ENCODE results near the gene LRRK2.
"Not testable (repeated sequence)": the region's sequence is repeated elsewhere in the genome, so short reads cannot be mapped to it uniquely, and the experiment has no call there.

The LRRK2 gene

DNA sequence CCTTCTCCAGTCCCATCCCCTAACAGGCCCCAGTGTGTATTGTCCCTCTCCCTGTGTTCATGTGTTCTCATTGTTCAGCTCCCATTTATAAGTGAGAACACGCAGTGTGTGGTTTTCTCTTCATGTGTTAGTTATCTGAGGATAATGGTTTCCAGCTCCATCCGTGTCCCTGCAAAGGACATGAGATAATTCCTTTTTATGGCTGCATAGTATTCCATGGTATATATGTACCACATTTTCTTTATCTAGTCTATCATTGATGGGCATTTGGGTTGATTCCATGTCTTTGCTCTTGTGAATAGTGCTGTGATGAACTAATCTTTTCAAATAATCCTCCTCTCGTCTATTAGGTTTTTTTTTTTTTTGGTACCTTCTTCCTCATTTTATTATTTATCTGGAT lies 25.9 kb downstream of the LRRK2 start:
- not testable (repeated sequence) for DNase-seq

DNA sequence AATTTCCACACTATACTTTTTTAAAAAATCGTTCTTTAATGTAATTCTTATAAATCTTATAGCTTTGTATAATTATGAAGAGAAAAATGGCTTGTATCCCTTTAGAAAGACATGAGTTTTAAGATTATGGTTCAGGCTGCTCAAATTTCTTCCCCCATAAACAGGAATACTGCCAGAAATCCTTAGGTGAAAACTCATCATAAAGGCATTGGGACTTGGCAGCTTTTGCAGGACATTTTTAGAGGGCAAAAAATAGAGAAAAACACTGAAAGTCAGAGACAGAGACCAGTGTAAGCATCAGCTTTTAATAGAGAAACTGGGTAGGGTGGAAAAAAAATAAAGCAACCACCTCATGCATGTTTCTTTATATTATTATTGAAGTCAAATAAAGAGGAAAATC lies 29.1 kb downstream of the LRRK2 start:
- DNase-seq, result no peak

DNA sequence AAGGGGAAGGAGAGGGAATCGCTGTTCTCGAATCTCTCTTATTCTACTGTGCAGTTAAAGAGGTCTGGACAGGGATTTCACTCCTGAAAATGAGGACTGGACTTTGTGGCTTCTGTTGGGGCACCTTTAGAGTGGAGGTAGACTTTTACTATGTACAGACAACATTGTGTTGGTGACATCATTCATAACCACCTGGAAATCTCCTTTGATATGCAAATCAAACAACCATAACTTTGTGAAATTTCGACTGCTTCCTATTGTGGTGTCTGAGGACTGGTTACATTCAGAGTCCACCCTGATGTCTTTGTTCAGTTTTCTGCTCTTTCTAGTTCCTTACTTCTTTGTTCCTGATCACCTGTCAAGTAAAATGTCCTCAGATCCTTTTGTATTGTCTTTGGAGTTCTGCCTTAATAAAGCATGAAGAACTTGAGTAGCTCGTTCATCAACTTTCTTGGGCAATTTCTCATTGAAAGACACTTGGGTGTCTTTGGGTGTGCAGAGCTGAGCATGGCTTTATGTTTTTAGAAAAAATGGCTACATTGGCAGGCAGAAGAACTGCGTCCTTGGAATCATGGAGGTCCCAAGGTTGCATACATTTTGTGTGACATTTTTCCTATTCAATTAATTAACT lies 29.8 kb downstream of the LRRK2 start:
- DNase-seq, result no peak

DNA sequence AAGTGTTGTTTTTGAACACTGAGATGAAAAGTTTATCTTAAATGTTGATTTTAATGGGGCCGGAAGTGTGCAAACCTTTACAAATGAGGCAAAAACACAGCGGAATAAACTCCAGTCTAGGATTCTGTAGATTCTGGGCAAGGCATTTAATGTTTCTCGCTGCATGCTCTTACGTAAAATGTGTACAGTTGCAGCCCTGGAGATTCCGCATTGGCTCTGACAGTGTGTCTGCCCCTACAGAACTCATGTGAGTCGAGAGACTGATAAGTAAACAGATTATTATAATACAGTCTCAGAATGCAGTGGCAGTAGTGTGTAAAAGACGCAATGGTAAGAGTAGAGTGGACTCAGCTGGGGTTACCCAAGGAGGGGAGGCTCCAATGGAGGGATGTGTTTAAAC lies 33.6 kb downstream of the LRRK2 start:
- no peak for DNase-seq

DNA sequence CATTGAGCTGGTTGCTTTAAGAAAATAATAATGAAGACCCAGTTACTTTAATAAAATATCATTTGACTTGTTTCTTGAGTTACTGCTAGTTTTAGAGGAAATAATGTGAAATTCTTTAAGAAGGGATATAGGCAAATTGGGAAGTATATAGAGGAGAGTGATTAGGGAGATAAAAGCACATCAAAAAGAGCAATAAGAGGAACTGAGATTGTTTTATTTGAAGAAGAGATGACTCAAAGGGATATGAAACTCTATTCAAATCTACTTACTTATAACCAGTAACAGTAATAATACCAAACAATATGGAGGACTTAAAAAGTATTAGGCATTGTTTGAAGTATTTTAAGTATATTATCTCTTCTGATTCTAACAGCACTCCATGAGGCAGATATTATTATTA lies 37.1 kb downstream of the LRRK2 start:
- no peak for DNase-seq

DNA sequence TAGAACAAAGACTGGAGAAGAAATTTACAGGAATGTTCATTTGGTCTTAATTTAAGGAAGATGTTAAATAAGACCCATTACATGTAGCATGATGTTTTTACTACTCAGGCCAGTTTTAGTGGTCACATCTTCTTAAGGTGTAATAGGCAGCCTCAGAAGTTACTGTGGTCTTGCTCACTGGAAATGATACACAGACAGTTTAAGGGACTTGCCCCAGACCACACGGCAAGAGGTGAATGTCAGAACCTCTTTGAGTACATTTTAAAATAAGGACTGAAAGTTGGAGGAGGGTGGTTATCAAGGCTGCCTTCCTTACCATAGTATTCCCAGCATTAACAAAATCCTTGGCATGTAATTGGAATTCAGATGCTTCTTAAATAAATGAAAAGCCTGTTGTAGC lies 37.9 kb downstream of the LRRK2 start:
- DNase-seq, result no peak

DNA sequence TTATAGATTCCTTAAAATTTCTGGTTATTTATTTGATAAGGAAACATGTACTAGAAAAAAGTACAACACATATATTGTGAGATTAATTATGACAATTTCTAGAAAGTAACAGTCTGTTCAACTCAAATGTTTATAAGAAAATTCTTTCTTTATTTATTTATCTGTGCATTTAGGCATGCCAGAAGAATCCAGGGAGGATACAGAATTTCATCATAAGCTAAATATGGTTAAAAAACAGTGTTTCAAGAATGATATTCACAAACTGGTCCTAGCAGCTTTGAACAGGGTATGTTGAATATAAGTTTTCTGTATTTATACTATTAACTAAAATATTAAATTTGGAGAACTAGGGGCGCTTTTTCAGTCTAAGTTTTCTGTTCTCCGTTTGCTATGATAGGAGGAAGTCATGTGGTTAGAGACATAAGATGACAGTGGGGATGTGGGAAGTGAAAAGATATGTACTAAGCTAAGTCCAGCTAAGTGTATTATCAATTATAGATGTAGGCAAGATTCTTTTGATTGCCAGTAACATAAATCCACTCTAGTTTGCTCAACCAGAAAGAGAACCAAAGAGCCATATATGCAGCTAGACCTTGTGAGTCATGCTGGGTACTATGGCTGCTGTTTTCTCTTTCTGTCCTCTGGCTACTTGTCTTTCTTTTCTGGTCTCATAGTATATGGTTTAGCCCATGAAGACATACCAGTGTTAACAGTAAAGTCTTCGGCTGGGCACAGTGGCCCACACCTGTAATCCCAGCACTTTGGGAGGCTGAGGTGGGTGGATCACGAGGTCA lies 39.0 kb downstream of the LRRK2 start:
- DNase-seq, result no peak

DNA sequence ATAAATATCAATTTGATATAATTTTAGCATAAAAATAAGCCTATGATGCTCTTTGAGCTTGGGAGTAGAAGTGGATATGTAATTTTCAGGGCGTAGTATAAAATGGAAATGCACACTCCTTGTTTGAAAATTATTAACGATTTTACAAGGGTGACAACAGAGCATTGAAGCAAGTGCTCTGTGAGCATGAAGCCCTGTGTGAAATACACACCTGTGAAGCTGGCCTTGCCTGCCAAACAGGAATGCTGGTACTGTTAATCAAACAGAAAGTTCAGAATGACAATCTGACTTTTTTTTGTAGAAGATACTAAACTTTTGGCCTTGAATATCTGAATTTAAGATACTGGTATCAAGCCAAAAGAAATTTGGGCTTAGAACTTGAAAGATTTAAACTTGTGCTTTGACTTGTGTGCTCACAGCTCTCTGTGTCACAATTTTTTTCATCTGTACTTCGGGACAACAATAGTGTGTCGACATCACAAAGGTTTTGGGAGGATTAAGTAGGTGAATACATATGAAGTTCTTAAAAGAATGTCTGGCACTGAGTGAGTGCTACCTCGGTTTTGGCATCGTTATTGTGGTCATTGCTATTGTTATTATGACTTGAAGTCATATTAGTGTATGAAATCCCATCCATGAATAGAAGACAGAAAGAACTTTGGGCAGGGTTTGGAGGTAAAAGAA lies 47.3 kb downstream of the LRRK2 start:
- DNase-seq, result no peak

DNA sequence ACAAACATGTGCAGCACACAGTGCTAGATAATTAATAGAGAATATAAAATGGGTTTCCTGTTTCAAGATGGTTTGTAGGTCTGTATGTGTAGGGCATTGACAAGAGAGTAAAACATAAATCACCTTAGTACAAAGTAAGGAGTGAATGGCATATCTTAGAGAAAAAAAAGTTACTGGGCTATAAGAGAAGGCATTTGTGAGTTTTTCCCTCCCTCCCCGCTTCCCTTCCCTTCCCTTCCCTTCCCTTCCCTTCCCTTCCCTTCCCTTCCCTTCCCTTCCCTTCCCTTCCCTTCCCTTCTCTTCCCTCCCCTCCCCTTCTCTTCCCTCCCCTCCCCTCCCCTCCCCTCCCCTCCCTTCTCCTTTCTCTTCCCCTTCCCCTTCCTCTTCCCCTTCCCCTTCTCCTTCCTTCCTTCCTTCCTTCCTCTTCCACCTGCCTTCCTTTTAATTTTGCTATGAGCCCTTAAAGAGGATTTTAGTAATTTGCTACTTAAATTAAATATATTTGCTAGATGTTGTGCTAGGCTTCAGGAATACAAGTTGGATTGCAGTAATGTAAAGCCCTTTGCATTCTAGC lies 57.1 kb downstream of the LRRK2 start:
- no peak for DNase-seq

DNA sequence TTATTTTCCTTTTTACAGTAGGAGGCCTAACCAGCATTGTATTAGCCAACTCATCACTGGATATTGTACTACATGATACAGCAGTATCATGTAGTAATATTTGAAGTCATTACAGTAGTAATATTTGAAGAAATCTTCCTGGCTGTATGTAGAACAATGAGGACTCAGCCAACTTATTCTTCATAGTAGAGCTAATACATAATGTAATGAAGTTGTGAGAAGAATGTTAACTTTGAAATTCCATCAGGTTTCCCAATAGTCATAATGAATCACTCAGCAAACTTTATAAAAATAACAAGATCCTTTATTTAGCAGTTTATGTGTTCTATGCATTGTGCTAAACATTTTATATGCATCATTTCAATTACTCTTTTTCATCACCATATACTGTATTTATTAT lies 61.8 kb downstream of the LRRK2 start:
- DNase-seq, result no peak

DNA sequence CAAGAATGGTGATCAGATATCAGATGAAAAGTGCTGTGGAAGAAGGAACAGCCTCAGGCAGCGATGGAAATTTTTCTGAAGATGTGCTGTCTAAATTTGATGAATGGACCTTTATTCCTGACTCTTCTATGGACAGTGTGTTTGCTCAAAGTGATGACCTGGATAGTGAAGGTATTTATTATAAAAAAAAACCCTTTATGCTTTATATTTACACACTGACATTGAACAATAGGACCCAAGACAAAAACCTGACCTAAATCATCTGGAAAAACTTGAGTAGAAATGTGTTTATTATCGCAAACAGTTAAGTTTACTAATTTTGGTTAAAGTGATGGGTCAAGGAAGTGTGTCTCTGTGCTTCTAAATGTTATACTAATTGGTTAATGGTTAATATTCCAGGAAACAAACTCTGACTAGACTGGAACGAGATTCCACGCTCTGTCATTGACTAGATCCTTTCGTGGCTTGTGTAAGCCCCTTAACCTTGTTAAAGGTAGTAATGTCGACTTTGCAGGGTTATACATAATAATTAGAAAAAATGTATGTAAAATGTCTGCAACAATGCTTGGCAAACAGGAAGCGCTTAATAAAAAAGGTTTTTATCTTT lies 62.7 kb downstream of the LRRK2 start:
- DNase-seq, result no peak

DNA sequence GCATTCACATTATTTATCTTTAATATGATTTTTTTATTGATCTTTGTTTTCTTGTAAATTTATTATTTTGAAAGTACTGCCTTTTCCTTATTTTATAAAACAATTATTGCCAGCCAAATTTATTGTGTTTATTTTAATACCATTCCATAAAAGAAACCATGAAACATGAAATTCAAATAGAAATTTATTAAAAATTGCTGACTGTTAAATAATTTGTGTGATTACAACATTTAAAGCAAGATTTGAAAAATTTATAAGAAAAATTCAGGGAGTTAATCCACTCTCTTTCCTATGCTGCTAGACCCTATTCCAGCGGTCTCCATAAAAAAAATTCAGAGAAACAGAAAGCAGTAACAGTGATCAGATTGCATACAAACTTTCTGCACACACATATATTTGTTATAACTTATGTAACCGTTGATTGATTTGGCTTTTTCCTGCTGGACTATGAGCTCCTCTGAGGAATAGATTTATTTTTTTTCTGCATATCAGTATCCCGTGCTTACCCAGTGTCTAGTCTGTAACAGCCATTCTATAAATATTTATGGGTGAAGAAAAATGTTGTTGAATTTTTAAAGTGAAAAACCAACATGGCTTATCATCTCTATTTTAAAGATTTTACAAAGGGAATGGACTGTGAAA lies 68.1 kb downstream of the LRRK2 start:
- DNase-seq, result no peak

DNA sequence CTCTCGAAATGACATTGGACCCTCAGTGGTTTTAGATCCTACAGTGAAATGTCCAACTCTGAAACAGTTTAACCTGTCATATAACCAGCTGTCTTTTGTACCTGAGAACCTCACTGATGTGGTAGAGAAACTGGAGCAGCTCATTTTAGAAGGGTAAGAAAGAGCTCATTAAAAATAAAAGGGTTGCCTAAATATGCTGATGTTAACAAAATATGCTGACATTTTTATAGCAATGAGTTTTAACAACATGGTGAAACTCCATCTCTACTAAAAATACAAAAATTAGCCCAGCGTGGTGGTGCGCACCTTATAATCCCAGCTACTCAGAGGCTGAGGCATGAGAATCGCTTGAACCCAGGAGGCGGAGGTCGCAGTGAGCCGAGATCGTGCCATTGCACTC lies 73.5 kb downstream of the LRRK2 start:
- no peak for DNase-seq

DNA sequence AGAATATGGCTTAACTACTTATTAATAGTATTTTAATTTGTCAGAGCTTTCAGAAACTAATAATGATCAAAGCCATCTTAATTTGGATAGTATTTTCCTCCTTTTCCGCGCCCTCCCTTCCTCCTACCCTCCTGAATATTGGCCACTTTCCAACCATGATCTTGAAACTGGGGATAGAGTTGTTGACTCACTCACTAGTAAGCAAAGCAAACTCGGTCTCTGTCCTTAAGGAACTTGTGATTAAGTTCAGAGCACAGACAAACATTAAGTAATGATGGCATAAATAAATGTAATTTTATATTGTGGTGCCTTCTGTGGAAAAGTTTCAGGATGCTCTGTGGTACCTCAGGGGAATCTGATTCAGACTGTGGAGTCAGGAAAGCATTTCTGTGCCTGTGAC lies 75.7 kb downstream of the LRRK2 start:
- no peak for DNase-seq

DNA sequence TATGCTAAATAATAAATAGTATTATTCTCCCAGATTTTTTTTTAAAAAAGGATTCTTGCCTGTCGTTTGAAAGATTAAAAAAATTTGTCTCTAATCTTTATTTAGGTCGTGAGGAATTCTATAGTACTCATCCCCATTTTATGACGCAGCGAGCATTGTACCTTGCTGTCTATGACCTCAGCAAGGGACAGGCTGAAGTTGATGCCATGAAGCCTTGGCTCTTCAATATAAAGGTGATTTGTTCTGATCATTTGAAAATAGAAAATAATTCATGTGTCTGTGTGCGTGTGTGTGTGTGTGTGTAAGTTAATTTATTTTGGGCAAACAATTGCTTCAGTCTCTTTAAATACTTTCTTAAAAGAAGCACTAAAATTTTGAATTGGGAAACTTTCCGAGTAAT lies 84.2 kb downstream of the LRRK2 start:
- no peak for DNase-seq

DNA sequence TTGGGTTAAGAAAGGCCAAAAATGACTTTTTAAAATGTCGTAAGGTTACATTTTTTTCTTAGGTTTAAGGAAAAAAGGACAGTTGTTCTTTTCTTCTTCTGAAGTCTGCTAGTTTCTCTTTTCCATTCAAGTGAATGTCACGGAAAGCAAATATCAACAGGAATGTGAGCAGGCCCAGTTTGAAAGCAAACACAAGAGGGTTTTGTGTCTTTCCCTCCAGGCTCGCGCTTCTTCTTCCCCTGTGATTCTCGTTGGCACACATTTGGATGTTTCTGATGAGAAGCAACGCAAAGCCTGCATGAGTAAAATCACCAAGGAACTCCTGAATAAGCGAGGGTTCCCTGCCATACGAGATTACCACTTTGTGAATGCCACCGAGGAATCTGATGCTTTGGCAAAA lies 85.4 kb downstream of the LRRK2 start:
- DNase-seq, result no peak

DNA sequence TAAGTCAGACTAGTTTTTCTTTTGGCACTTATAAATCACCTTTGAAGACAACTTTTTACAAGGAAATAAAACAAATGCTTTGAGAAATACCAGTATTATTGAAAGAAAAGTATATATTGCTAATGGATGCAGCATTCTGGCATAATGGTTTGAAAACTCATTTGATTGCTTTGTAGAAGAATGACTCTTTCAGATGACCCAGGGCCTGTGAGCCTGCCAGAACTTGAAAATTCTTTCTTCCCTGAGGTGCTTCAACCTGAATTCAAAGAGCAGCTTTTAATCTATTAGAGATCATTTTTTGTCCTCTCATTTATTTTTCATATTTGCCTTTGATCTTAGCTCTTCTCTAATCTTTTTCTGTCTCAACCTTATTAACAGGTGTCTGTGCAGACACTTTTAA lies 87.4 kb downstream of the LRRK2 start:
- no peak for DNase-seq

DNA sequence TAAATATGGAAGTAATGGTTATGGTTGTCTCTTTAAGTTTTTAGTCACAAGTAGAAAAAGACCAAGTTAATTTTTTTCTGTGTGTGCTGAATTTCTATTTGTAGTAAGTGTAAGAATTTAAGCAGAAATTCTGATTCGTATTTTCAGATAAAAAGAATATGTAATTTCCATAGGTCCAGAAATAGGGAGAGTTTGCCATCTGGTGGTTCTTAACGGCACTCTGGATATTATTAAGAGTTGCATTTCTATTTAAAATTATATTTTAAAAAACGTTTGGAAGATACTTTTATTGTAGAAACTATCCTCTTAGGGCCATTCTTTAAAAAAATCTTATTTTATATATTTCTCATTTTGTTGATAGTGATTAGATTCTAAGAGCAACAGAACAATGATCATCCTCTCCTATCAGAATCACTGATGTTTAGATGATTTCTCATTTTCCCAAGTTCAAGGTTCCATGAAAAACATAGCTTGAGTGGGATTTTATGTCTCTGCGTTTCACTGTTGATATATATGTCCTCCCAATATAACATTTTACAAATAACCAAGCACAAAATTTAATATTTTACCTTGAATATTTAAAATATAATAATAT lies 88.3 kb downstream of the LRRK2 start:
- no peak for DNase-seq

DNA sequence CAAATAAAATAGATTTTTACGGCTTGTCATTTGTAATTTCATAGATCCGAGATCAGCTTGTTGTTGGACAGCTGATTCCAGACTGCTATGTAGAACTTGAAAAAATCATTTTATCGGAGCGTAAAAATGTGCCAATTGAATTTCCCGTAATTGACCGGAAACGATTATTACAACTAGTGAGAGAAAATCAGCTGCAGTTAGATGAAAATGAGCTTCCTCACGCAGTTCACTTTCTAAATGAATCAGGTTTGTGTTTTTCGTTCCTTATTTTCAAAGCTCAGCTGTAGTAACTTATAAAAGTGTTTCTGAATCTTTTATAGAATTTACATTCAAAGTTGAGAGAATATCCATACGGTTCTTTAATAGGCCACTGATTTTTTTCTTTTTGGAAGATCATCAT lies 89.1 kb downstream of the LRRK2 start:
- DNase-seq, result no peak

DNA sequence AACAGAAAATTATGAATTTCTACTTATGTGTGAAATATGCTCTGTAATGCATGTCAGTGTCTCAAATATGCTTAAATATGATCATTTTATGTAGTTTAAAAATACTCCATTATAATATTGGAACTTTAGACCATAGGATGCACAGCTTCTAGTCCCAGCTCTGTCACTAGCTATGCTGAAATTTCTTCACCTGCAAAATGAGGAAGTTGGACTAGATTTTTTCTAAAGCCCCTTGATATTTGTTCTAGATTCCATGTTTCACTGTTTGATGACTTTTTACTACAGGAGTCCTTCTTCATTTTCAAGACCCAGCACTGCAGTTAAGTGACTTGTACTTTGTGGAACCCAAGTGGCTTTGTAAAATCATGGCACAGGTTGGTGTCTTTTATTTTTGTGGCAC lies 90.1 kb downstream of the LRRK2 start:
- DNase-seq, result no peak

DNA sequence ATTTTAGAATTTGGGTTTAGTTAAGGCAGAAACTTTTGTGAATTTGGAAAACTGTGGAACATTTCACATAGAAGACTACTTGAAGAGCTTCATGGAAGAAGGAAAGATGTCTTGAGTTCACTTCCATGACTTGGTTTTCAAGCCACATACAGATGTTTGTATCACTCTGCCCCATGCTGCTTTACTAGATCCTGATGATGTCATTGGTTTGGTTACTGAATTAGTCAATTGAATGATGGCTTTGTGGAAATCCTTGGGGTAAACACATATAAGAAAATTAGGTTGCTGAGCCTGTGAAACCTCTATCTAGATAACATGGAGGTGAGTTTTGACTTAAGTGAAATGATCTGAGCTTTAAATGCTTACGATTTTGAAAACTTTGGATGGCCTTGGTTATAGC lies 90.6 kb downstream of the LRRK2 start:
- no peak for DNase-seq

DNA sequence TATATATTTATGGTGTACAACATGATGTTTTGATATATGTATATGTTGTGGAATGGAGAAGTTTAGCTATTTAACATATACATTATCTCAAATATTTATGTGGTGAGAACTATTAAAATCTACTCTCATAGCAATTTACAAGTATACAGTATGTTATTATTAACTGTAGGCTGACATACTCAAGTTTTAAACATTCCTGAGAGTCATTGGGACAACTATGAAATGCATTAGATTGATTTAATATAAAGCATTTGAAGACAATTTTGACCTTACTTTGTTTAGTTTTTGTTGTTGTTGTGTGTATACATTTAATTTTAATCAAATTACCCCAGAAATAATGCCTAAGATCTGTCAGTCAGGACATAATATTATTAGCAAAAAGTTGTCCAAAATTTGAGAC lies 99.5 kb downstream of the LRRK2 start:
- no peak for DNase-seq

Data from activated effector memory CD4-positive, alpha-beta T cell treated with Interleukin-2 at 50 U/mL for 16 hours (primary cell).